ENCODE data around the gene ATRNL1. TPM values are rescaled to one million over a fixed set of nuclear protein-coding genes. Genes with fewer than 3 reads are reported as not detected.

Gene ATRNL1
- total and polyA plus RNA-seq, 2 experiments from 2014 or later, result 4.8 to 29.7 TPM

GRCh38 chr10:115771755-115772154 lies 678.6 kb downstream of the ATRNL1 start:
- TF ChIP-seq ZNF462 (CRISPR knock-in tag; IDR thresholded peaks at IDR 0.05) (no peak), JUNB (IDR thresholded peaks at IDR 0.05; ENCODE audit: unreplicated experiment) (no peak), REST (IDR thresholded peaks at IDR 0.05; ENCODE audit: unreplicated experiment) (no peak), ZNF331 (CRISPR knock-in tag; IDR thresholded peaks at IDR 0.05; ENCODE audit: low read depth) (no peak), ETS1 (IDR thresholded peaks at IDR 0.05) (no peak), STAT1 (IDR thresholded peaks at IDR 0.05; ENCODE audit: unreplicated experiment) (no peak), ZNF114 (CRISPR knock-in tag; IDR thresholded peaks at IDR 0.05) (no peak), EZH2phosphoT487 (IDR thresholded peaks at IDR 0.05; ENCODE audit: unreplicated experiment) (no peak), CREB1 (CRISPR knock-in tag; IDR thresholded peaks at IDR 0.05; ENCODE audit: low read depth) (no peak), EZH2 (IDR thresholded peaks at IDR 0.05; ENCODE audit: low read depth, unreplicated experiment) (no peak)
- ATAC-seq, result no peak
- H3F3A ChIP-seq (replicated peaks; ENCODE audit: low read depth), result no peaks in the 10 kb centered on the region
- H3K4me2 ChIP-seq, result no peak overlapping the region
- Mint-ChIP-seq H3K27ac (no peak overlapping the region), H3K4me1 (peaks cover 2% of the 10 kb centered on the region; the same call in 1 of the 3 replicates), H3K9me3 (no peaks in the 10 kb centered on the region), H3K36me3 (ENCODE audit: low read depth) (no peaks in the 10 kb centered on the region), H3K27me3 (ENCODE audit: insufficient read depth, low read depth, poor library complexity) (peaks cover 2% of the 10 kb centered on the region), H3K4me3 (no peak overlapping the region)
- no peaks in the 10 kb centered on the region for H3K27me3 ChIP-seq (ENCODE audit: insufficient read depth)
- no peaks in the 10 kb centered on the region for H3K79me2 ChIP-seq (replicated peaks; ENCODE audit: insufficient read depth)
- no peaks in the 10 kb centered on the region for H4K20me1 ChIP-seq (replicated peaks; ENCODE audit: insufficient read depth)
- no peak for DNase-seq (ENCODE audit: low spot score)
- H3K27ac ChIP-seq (ENCODE audit: low read depth), result no peak overlapping the region
- no peaks in the 10 kb centered on the region for H3K9me2 ChIP-seq (ENCODE audit: insufficient read depth)
- H3K4me1 ChIP-seq (ENCODE audit: insufficient read depth), result no peaks in the 10 kb centered on the region
- no peak overlapping the region for H3K4me3 ChIP-seq
- H2AFZ ChIP-seq, result no peak overlapping the region
- no peaks in the 10 kb centered on the region for H3K36me3 ChIP-seq (ENCODE audit: insufficient read depth)

All from GM23338 (cell line).